Mesothelial cell of epicardium (in vitro differentiated cells): ENCODE results near the gene TPM3. TPM values are rescaled to one million over a fixed set of nuclear protein-coding genes. Genes with fewer than 3 reads are reported as not detected.

Experiments used
- DNase-seq, 2 experiments: peaks; one replicate each; pipeline ENCODE4 v3.0.0; 2021; ENCODE audit warnings: low spot score in 2 of 2; ENCODE audit not compliant: unreplicated experiment in 2 of 2
- H3K27ac Mint-ChIP-seq: 2 replicates; pipeline ENCODE4 v1.8.0; 2021; ENCODE audit warnings: mixed read lengths
- H3K27me3 Mint-ChIP-seq: 2 replicates; pipeline ENCODE4 v1.8.0; 2021; ENCODE audit warnings: low read depth, mixed read lengths
- H3K36me3 Mint-ChIP-seq: 2 replicates; pipeline ENCODE4 v1.8.0; 2021; ENCODE audit warnings: mixed read lengths
- H3K4me1 Mint-ChIP-seq: 2 replicates; pipeline ENCODE4 v1.8.0; 2021; ENCODE audit warnings: mixed read lengths
- H3K4me3 Mint-ChIP-seq: 2 replicates; pipeline ENCODE4 v1.8.0; 2021; ENCODE audit warnings: mild to moderate bottlenecking, moderate library complexity, mixed read lengths
- H3K9me3 Mint-ChIP-seq: 2 replicates; pipeline ENCODE4 v1.8.0; 2021; ENCODE audit warnings: mixed read lengths
- total RNA-seq: library from RNA; stranded (reverse); gene quantifications from 3 replicates; pipeline ENCODE4 v1.2.1, GENCODE V29; 2021
- TF ChIP-seq, protein P1 (sequence below): fragments of 200-600 bp; sonication (generic); IDR thresholded peaks from one replicate; pipeline ENCODE4 v1.5.0; 2021; ENCODE audit warnings: antibody characterized with exemption; ENCODE audit not compliant: unreplicated experiment

The TPM3 gene
- total RNA-seq, 1 donor from 2014 or later: 197 TPM

GRCh38 chr1:154158307-154159125 is 33.4 kb downstream of the TPM3 start:
- peaks cover 5% of the 10 kb centered on the region for H3K4me1 Mint-ChIP-seq
- H3K27ac Mint-ChIP-seq: no peak overlapping the region
- H3K36me3 Mint-ChIP-seq: peaks cover 43% of the 10 kb centered on the region
- TF ChIP-seq, protein P1, sequence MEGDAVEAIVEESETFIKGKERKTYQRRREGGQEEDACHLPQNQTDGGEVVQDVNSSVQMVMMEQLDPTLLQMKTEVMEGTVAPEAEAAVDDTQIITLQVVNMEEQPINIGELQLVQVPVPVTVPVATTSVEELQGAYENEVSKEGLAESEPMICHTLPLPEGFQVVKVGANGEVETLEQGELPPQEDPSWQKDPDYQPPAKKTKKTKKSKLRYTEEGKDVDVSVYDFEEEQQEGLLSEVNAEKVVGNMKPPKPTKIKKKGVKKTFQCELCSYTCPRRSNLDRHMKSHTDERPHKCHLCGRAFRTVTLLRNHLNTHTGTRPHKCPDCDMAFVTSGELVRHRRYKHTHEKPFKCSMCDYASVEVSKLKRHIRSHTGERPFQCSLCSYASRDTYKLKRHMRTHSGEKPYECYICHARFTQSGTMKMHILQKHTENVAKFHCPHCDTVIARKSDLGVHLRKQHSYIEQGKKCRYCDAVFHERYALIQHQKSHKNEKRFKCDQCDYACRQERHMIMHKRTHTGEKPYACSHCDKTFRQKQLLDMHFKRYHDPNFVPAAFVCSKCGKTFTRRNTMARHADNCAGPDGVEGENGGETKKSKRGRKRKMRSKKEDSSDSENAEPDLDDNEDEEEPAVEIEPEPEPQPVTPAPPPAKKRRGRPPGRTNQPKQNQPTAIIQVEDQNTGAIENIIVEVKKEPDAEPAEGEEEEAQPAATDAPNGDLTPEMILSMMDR: no peak
- no peak overlapping the region for H3K4me3 Mint-ChIP-seq
- no peaks in the 10 kb centered on the region for H3K27me3 Mint-ChIP-seq
- DNase-seq: no peak
- H3K9me3 Mint-ChIP-seq: peaks cover 8% of the 10 kb centered on the region

DNA sequence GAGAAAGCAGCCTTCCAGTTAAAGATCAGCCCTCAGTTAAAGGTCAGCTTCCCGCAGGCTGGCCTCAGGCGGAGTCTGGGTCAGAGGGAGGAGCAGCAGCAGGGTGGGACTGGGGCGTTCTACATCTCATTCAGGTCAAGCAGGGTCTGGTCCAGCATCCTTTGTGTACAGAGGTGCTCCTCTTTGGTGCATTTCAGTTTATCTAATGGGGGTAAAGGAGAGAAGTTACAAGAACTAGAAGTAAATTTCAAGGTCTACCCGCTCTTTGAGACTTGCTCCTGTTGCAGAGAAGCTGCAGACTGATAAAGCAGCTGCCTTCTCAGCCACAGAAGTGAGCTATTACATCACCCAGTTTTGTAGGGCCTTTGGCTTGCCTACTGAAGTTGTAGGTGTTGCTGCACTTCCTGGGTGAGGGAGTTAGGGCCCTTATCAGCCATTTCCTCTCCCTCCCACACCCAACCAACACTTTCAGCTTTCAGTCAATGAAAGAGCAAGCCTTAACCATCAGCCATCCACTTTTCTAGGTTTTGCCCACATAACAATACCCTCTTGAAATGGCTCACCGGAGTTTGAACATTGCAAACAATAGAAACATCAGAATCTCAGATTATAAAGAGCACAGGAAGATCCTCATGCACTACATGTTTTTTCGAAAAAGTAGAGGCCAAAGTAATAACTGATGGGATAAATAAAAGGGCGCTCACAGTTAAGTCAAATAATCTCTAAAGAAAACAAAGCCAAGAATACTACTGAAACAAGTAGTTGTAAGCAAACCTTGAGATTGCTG is 34.2 kb downstream of the TPM3 start:
- H3K27me3 Mint-ChIP-seq: no peaks in the 10 kb centered on the region
- peaks cover 8% of the 10 kb centered on the region for H3K9me3 Mint-ChIP-seq
- no peak overlapping the region for H3K4me3 Mint-ChIP-seq
- peaks cover 36% of the 10 kb centered on the region for H3K36me3 Mint-ChIP-seq
- no peak for DNase-seq
- TF ChIP-seq, protein P1: no peak
- peak overlapping the region; percentile 7 for H3K27ac Mint-ChIP-seq
- peaks cover 5% of the 10 kb centered on the region for H3K4me1 Mint-ChIP-seq

DNA sequence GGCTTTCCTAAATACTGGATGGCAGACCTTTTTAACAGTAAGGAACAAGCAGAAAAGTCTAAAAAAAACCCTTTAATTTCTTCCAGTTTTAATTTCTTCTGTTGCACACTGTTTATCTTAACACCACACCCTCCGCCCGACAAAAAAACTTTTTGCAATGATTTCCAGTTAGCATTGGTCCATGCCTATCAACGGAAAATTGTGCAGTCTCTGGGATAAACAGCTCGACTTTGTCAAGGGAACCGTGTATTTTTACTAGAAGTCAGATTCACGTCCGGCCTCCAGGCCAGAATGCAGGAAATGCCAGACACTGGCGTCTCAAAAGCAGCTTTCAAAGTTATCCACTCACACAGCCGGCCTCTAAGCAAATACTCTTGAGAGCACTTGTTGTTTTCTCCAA is 36.6 kb downstream of the TPM3 start:
- Mint-ChIP-seq H3K27me3 (no peaks in the 10 kb centered on the region), H3K4me3 (no peak overlapping the region), H3K36me3 (peaks cover 25% of the 10 kb centered on the region), H3K27ac (peak overlapping the region; percentile 87), H3K9me3 (peaks cover 6% of the 10 kb centered on the region), H3K4me1 (peaks cover 5% of the 10 kb centered on the region)
- DNase-seq: no peak
- TF ChIP-seq, protein P1: no peak

DNA sequence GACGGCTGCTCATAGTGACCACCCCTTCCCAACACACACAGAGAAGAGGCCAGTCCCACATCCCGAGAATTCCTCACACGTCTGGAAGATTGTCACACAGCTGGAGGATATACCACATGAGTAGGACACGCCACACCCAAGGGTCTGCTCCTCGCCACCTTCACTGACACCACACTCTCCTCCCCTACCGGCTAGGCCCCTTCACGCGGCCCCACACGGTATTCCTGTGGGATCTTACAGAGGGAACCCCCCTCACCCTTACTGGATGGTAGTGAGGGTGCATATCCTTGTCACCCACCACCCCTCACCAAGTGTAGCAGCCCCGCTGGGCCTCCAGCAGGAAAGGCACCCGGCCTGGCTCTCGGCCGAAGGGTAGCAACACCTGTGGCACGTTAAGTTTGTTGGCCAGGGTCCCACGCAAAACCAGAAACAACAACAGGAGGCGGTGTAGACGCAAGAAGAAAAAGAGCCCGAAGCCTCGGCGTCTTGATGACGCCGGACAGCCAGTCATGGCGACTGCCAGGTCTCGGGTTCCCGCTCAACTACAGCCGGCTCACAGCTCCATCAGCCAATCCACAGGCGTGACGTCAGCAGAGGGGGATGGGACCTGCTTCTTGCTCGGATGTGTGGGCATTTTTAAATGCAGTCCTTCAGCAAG is 37.2 kb downstream of the TPM3 start, which contains the start of gene NUP210L:
TSS of gene NUP210L (minus strand) at position 540 of the 658 bp plus-strand sequence.
- Mint-ChIP-seq H3K27ac (peak within 1 kb of the TSS; percentile 87), H3K27me3 (no peaks in the 10 kb centered on the region), H3K4me3 (no peak within 1 kb of the TSS), H3K36me3 (peaks cover 20% of the 10 kb centered on the region), H3K4me1 (peaks cover 5% of the 10 kb centered on the region), H3K9me3 (peaks cover 2% of the 10 kb centered on the region)
- TF ChIP-seq, protein P1: no peak
- DNase-seq: no peak

- Mint-ChIP-seq H3K27ac (no peak overlapping the region), H3K4me3 (no peak overlapping the region), H3K9me3 (no peaks in the 10 kb centered on the region), H3K4me1 (peaks cover 5% of the 10 kb centered on the region), H3K27me3 (no peaks in the 10 kb centered on the region), H3K36me3 (peaks cover 15% of the 10 kb centered on the region)
- DNase-seq: no peak
- TF ChIP-seq, protein P1: no peak
Measured at GRCh38 chr1:154154053-154154452, 37.8 kb downstream of the TPM3 start.
